ENCODE data around the gene FAM184B. TPM values are rescaled to one million over a fixed set of nuclear protein-coding genes. Genes with fewer than 3 reads are reported as not detected.

FAM184B gene
- total RNA-seq, 1 experiment from 2014 or later: 0.09 TPM

DNA sequence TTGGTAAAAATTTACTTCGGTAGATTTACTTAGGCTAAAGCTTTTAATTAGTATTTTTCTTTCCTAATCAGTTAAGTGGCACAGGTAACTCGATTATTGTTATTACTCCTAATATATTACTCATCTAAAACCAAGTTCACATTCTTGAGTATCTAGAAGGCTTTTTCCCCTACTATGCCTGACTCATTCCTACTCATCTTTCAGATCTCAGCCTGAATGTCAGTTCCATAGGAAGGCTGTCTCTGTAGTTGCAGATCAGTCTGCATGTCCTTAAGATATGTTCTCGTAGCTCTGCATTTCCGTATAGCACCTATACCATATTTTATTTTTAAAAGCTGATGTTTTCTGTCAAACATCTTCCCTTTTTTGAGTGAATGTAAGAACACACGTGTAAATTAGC lies 5.9 kb upstream of the FAM184B start:
- H3K27me3 Mint-ChIP-seq (ENCODE audit: low read depth): peaks cover 17% of the 10 kb centered on the region
- H3K23me2 ChIP-seq (ENCODE audit: insufficient read length, low read depth, low read length, poor library complexity, severe bottlenecking): no peaks in the 10 kb centered on the region
- H2BK20ac ChIP-seq (ENCODE audit: low read depth, low read length, poor library complexity, severe bottlenecking): no peak overlapping the region
- no peaks in the 10 kb centered on the region for H4K20me1 ChIP-seq (ENCODE audit: control insufficient read depth, insufficient read depth, insufficient read length)
- H3K4me1 ChIP-seq (ENCODE audit: insufficient read depth, low read length): no peaks in the 10 kb centered on the region
- H2BK12ac ChIP-seq (ENCODE audit: insufficient read length, low read depth, low read length): no peak overlapping the region
- no peak overlapping the region for H4K8ac ChIP-seq (replicated peaks; ENCODE audit: insufficient read length, low read depth, low read length)
- no peak overlapping the region for H2AK5ac ChIP-seq (ENCODE audit: insufficient read length, low read length)
- no peak overlapping the region for H3K56ac ChIP-seq (ENCODE audit: insufficient read length, low read depth, low read length)
- H3K4ac ChIP-seq (ENCODE audit: low read depth, low read length): no peak overlapping the region
- H2AFZ ChIP-seq (ENCODE audit: low read length): no peak overlapping the region
- no CpG with 5 or more reads among the region's 5 CpGs for WGBS (ENCODE audit: extremely low coverage, insufficient read length, low lambda C conversion rate)
- no peak overlapping the region for H3T11ph ChIP-seq (ENCODE audit: low read length)
- H3K18ac ChIP-seq (ENCODE audit: insufficient read length, low read depth, low read length): no peak overlapping the region
- H3K79me2 ChIP-seq (ENCODE audit: insufficient read depth, low read length): no peaks in the 10 kb centered on the region
- no peak overlapping the region for H3K27ac ChIP-seq (ENCODE audit: insufficient read length, low read depth, low read length)
- H3K23ac ChIP-seq (ENCODE audit: insufficient read length, low read depth, low read length): no peak overlapping the region
- H3K4me3 Mint-ChIP-seq: no peak overlapping the region
- TF ChIP-seq, protein P1, sequence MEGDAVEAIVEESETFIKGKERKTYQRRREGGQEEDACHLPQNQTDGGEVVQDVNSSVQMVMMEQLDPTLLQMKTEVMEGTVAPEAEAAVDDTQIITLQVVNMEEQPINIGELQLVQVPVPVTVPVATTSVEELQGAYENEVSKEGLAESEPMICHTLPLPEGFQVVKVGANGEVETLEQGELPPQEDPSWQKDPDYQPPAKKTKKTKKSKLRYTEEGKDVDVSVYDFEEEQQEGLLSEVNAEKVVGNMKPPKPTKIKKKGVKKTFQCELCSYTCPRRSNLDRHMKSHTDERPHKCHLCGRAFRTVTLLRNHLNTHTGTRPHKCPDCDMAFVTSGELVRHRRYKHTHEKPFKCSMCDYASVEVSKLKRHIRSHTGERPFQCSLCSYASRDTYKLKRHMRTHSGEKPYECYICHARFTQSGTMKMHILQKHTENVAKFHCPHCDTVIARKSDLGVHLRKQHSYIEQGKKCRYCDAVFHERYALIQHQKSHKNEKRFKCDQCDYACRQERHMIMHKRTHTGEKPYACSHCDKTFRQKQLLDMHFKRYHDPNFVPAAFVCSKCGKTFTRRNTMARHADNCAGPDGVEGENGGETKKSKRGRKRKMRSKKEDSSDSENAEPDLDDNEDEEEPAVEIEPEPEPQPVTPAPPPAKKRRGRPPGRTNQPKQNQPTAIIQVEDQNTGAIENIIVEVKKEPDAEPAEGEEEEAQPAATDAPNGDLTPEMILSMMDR (conservative IDR thresholded peaks at IDR 0.05): no peak
- no peak overlapping the region for H3K14ac ChIP-seq (ENCODE audit: insufficient read depth, low read length)
- H3K9ac ChIP-seq (ENCODE audit: extremely low read depth, insufficient read length, low read length): no peak overlapping the region
- no peak overlapping the region for H2BK5ac ChIP-seq (ENCODE audit: insufficient read length, low read length)
- H4K91ac ChIP-seq (ENCODE audit: insufficient read length, low read depth, low read length): no peak overlapping the region
- no peak overlapping the region for H2BK120ac ChIP-seq (ENCODE audit: low read depth, low read length, poor library complexity, severe bottlenecking)
- no peaks in the 10 kb centered on the region; a peak in 1 of 4 replicates for H3K4me1 Mint-ChIP-seq
- peaks cover 3 to 7% (median 5%) of the 10 kb centered on the region in 3 experiments; a peak in 5 of 7 replicates for H3K36me3 Mint-ChIP-seq (ENCODE audit: insufficient read depth in 1 of 3, low read depth in 3 of 3)
- peaks cover 4% of the 10 kb centered on the region; the same call in 1 of the 2 replicates for H3K27me3 ChIP-seq (ENCODE audit: insufficient read depth, low read length)
- H3K4me2 ChIP-seq (ENCODE audit: insufficient read depth, insufficient read length, low read length): no peak overlapping the region
- no peaks in the 10 kb centered on the region for H3K9me3 ChIP-seq (ENCODE audit: control insufficient read depth, low read depth, low read length)
- no peak for DNase-seq
- H3K27ac Mint-ChIP-seq: no peak overlapping the region
- no peak overlapping the region for H2BK15ac ChIP-seq (ENCODE audit: low read depth, low read length)
- no peaks in the 10 kb centered on the region; a peak in 1 of 5 replicates for H3K9me3 Mint-ChIP-seq
- no peak overlapping the region for H4K5ac ChIP-seq (ENCODE audit: insufficient read length, low read depth, low read length)
- H3K79me1 ChIP-seq (ENCODE audit: insufficient read depth, low read depth, low read length, poor library complexity, severe bottlenecking): no peaks in the 10 kb centered on the region
